NK-92 treated with Interleukin-12 subunit alpha and Interleukin-12 subunit beta, amount 100 ng/mL, for 24 hours (cell line): ENCODE results near the gene KRT81.
"Not testable (repeated sequence)": the region's sequence is repeated elsewhere in the genome, so short reads cannot be mapped to it uniquely, and the experiment has no call there.

Source experiments
- DNase-seq: peaks from one replicate; lab custom pipeline; 2025; lab: John Stamatoyannopoulos, UW

KRT81 gene

DNA sequence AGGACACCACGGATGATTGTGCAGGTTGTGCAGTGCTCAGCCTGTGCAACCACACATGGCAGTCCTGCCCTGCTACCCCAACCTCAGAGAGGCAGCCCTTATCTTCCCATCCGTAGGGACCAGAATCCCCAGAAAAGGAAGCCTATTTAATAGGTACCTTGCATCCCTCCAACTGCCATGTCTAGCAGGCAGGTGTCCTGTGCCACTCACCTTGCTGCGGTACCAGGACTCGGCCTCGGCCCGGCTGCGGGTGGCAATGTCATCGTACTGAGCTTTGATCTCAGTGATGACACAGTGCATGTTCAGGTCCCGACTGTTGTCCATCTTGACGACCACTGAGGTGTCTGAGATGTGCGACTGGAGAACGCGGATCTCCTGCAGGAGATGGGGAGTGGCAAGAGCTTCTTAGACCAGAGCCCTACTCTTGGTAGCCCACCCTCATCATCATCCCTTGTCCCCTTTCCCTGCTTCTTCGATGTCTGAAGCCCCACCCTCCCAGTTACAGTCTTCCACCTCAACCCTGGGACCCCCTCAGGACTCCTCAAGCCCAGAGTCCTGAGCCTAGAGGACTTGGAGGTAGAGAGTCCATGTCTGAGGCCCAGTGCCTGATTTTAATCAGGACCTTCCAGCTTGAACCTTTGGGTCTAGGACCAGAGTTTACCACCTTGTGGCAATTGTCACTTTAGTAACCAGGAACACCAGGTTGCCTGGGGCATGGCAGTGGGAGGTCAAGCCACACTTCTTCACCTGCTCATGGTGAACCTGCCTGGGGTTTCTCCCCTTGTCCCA lies 37.7 kb downstream of the KRT81 start:
- DNase-seq = no peak

DNA sequence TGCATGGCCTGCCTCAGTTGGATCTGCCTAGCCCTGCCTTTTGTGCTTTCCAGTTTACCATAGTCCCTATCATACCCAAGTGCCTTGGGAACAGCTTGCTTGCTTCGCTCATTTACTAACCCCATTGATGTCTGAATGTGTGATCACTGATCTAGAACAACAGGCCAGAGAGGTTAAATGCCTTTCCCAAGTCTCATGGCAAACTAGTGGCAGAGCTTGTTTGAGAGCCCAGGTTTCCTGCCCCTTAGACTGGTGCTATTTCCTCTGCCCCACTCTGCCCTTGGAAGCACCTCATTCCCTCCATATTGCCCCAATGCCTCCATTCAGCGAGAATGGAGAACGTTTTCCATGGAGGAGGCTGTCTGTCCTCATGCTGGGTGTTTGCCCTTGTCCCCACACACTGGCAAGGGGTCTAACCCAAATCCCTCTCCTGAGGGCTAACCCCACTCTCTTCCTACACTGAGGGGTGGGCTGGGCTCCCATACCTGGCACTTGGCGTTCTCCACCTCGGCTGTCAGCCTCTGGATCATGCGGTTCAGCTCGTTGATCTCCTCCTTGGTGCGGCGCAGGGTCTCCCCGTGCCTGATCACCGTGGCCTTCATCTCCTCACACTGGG lies 38.5 kb downstream of the KRT81 start:
- DNase-seq = no peak

GRCh38 chr12:52252175-52252615 lies 39.1 kb downstream of the KRT81 start:
- not testable (repeated sequence) for DNase-seq

- DNase-seq = no peak
Measured at GRCh38 chr12:52251367-52252051, 39.8 kb downstream of the KRT81 start.

- no peak for DNase-seq
Measured at GRCh38 chr12:52250048-52250990, 41.0 kb downstream of the KRT81 start.

- DNase-seq = no peak
Measured at GRCh38 chr12:52249511-52250047, 41.8 kb downstream of the KRT81 start.

DNA sequence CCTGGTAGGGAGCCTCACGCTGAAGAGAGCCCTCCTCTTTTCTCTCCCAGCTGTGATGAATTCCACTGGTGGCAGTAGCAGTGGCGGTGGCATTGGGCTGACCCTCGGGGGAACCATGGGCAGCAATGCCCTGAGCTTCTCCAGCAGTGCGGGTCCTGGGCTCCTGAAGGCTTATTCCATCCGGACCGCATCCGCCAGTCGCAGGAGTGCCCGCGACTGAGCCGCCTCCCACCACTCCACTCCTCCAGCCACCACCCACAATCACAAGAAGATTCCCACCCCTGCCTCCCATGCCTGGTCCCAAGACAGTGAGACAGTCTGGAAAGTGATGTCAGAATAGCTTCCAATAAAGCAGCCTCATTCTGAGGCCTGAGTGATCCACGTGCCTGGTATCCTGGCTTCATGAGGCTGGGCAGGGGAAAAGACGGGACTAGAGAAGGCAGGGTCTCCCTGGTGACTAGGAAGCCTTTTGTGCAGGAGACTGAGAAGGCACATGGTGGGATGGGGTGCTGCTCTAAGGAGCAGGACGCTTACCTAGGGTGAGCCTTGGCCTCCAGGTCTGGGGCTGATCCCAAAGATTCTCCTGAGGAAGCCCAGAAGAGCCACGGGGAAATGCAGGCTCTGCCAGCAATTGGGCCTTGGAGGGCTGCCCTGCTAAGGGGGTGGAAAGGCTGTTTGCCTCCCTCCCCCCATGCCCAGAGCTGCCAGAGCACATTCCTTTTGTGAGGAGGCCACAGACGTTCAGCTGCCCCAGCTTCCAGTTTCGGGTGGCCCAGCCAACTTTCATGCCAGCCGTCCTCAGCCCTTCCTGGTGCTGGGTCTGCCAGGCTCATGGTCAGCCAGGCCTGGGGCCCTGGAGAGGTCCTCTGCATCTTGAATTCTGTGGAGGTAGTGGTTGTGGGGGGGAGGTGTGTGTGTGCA lies 42.5 kb downstream of the KRT81 start:
- DNase-seq = no peak

GRCh38 chr12:52247622-52248540 lies 43.5 kb downstream of the KRT81 start:
- DNase-seq = no peak

DNA sequence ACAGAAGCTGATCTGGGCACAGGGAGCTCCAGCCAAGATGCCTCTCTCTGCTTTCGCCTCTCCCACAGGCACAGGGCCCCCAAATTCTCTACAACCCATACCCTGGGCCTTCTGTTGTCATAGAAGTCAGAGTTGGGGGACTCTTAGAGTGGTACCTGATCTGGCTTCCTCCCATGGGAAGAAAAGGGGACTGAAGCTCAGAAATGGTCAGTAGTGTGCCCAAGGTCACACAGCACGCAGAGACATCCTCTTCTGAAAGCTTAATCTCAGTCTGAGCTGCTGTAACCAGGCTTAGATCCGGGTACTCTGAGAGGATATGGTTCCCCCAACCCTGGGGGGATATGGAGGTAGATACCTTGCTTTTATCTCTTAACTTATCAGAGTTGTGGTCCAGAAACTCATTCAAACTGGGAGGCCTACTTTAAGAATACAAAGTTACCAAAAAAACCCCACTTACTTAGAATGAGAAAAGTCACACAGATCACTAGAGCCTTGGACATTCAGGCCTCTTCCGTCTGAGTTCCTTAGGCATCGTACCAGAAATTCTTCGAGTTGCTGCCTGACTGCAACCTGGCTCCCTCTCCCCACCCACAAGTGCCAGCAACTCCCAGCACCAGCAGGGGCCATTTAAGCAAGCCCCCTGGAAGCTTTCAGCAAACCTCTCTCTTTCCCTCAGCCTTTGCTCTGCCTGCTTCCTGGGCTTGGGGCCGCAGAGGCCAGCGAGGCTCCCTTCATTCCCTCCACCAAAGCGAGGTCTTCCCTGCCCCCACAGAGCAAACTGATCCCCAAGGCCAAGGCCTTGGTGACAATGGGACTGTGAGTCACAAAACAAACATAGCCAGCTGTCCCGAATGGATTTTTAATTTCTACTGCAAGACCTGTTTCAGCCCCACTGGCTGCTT lies 44.4 kb downstream of the KRT81 start:
- DNase-seq = no peak

DNA sequence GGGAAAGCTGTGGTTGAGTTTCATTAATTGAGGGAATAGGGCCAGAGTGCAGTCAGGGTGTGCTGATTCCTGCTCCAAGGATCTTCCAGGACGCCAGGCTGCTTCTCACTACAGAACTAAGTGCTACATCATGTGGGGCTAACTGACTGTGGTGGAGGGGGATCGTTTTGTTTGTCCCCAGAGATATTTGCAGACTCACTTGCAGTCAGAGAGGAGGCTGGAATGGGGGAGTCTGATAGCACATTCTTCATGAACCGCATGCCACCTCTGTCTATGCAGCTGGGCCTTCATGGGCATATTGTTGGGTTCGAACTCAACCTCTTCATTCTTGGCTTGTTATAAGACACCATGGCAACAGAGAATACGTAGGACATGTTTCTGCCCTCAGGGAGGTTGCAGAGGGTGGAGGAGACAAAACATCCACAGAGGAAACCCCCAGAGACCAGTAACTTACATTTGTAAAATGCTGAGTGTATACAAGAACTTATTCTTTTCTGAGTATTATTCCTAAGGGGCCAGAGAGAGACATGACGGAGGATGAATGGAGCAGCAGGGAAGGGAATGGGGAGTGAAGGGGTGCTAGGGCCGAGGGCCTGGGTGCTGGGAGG lies 45.3 kb downstream of the KRT81 start:
- DNase-seq = no peak

DNA sequence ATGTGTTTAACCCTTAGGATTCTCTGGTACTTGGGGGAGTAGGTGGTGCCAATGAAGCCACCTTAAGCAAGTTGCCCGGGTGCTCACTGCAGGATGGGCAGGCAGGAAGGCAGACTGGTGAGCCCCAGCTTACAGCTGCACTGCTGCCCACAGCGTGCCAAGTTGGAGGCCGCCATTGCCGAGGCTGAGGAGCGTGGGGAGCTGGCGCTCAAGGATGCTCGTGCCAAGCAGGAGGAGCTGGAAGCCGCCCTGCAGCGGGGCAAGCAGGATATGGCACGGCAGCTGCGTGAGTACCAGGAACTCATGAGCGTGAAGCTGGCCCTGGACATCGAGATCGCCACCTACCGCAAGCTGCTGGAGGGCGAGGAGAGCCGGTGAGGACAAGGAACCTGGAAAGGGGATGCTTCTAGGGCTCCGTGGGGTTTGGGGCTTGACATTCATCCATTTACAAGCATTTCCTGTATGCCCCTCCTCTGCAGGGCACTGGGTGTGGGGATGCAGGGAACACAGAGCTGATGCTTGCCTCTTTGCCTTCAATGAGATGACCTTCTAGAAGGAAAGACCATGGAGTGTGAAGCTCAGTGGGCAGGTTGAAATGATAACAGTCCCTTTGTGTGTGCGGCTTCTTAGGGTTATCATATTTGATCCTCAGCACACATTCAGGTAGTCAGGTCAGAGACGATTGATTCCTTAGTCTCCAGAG lies 45.9 kb downstream of the KRT81 start:
- DNase-seq = no peak

DNA sequence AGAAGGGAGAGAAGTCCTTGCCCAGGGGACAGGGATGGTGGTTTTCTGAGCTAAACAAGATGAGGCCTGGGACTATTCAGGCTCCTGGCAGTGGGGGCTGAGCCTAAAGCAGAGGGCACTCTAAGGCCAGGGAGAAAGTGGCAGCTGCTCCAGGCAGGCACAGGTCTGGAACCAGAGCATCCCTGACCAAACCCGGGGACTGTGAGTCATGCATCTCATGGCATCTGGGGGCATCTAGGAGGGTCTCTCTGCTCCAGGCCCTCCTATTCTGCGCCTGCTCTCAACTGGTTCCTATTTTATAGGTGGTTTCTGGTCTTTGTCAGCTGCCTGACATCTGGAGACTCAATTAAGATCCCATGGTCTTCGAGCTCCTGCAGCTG lies 46.7 kb downstream of the KRT81 start:
- DNase-seq = no peak

DNA sequence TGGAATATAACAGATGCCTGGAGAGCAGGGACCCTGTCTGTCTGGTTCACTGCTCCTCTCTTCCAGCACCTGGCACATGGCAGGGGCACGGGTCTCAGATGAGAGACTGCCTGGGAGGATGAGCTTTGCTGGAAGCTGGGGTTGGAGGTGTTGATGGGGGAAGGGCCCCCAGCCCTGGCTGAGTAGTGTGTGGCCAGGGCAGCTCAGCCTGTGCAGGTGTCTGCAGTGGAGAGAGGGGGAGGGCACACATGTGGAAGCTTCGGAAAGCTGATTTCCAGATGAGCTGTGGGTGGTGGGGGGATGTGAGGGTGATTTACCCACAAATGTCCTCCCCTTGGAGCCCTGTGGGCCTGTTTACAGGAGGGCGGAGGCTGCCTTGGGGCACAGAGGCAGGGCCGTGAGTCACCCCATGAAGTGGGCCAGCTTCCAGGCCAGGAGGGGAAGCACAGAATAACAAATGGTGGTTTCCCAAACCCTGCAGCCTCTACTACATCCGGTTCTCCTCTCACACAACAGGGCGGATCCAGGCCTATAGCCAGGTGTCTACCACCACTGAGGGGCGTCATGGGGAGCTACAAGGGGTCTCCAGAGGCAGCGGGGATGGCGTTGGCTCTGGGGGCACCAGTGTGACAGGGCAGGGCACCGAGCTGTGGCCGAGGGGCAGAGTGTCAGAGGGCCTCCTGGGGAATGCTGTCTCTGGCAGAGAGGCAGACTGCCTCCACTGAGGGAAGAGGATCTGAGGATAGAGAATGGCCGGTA lies 47.3 kb downstream of the KRT81 start:
- DNase-seq = peak; percentile 8

- no peak for DNase-seq
Measured at GRCh38 chr12:52243259-52243855, 48.0 kb downstream of the KRT81 start.

GRCh38 chr12:52242442-52243258 lies 48.7 kb downstream of the KRT81 start:
- no peak for DNase-seq
